GM12878 (cell line): ENCODE measurements around the gene GM2A. TPM values are rescaled to one million over a fixed set of nuclear protein-coding genes. Genes with fewer than 3 reads are reported as not detected.

ENCODE experiments used
- ATAC-seq: fragments of 200-7000 bp; cut with Tn5 transposase; 3 replicates; pipeline ENCODE4 v1.9.1; 2020; ENCODE audit warnings: mild to moderate bottlenecking, moderate library complexity
- BruUV-seq: library from RNA; stranded (reverse); fragments of 400-500 nt; replicated peaks from 2 replicates; lab custom pipeline; 2021; lab: Mats Ljungman, UMichigan
- CTCF ChIA-PET: fragments of 300-600 bp; sonication (Branson Sonifier 250); formaldehyde crosslinking; extraction: SDS; loops from one replicate; lab custom pipeline; 2021; ENCODE audit warnings: inconsistent platforms; lab: Yijun Ruan, JAX
- POLR2A ChIA-PET: fragments of 350-600 bp; formaldehyde crosslinking; extraction: SDS; loops from one replicate; lab custom pipeline; 2021; ENCODE audit warnings: inconsistent platforms; lab: Charles Lee
- RAD21 ChIA-PET: fragments of 300-600 bp; sonication (Branson Sonifier 250); formaldehyde crosslinking; loops from one replicate; lab custom pipeline; 2023; ENCODE audit warnings: antibody characterized with exemption; ENCODE audit not compliant: unreplicated experiment; lab: Charles Lee
- SMC1A ChIA-PET: fragments of 300-600 bp; sonication (Branson Sonifier 250); formaldehyde crosslinking; loops from one replicate; lab custom pipeline; 2023; ENCODE audit not compliant: unreplicated experiment, uncharacterized antibody; lab: Charles Lee
- DNase-seq: peaks from one replicate; pipeline ENCODE4 v3.0.0-alpha.2; 2011; ENCODE audit warnings: low read depth, low spot score
- FAIRE-seq: peaks from 3 replicates; lab custom pipeline; 2011; peaks lifted over from hg19 to GRCh38; lab: Jason Lieb, UNC
- H2AFZ ChIP-seq: 2 replicates; pipeline ENCODE4 v1.6.0; 2011; ENCODE audit warnings: low read depth, low read length, control low read depth; ENCODE audit not compliant: control insufficient read depth
- H3K27ac ChIP-seq: 2 replicates; pipeline ENCODE4 v1.5.1; 2011; ENCODE audit warnings: control low read depth; ENCODE audit not compliant: control insufficient read depth, insufficient read depth
- H3K27me3 ChIP-seq, 2 experiments: replicated peaks in 1 of 2; 2 replicates each; pipeline versions ENCODE4 v1.6.0 to v1.6.1; 2011; ENCODE audit warnings: low read length in 1 of 2; ENCODE audit not compliant: control insufficient read depth in 2 of 2, insufficient read depth in 2 of 2
- H3K36me3 ChIP-seq, 2 experiments: 2 replicates each; pipeline ENCODE4 v1.5.1; 2011; ENCODE audit warnings: low read length in 1 of 2; ENCODE audit not compliant: control insufficient read depth in 2 of 2, insufficient read depth in 2 of 2
- H3K4me1 ChIP-seq: 2 replicates; pipeline ENCODE4 v1.6.1; 2011; ENCODE audit warnings: mild to moderate bottlenecking, low read length, moderate library complexity, mixed read lengths; ENCODE audit not compliant: control insufficient read depth, insufficient read depth
- H3K4me2 ChIP-seq: 2 replicates; pipeline ENCODE4 v1.6.0; 2011; ENCODE audit warnings: control low read depth; ENCODE audit not compliant: control insufficient read depth, insufficient read depth
- H3K4me3 ChIP-seq: fragments of 200-600 bp; sonication (generic); 2 replicates; pipeline ENCODE4 v1.5.1; 2016
- H3K79me2 ChIP-seq: 2 replicates; pipeline ENCODE4 v1.6.0; 2011; ENCODE audit warnings: low read length; ENCODE audit not compliant: control insufficient read depth, insufficient read depth
- H3K9ac ChIP-seq: 2 replicates; pipeline ENCODE4 v1.8.0; 2011; ENCODE audit warnings: low read length, control low read depth, mixed read lengths; ENCODE audit not compliant: control insufficient read depth, insufficient read depth
- H3K9me3 ChIP-seq: replicated peaks from 3 replicates; pipeline ENCODE4 v1.5.1; 2011; ENCODE audit warnings: mild to moderate bottlenecking, low read length; ENCODE audit not compliant: control insufficient read depth, insufficient read depth
- H4K20me1 ChIP-seq: 2 replicates; pipeline ENCODE4 v1.6.0; 2011; ENCODE audit not compliant: control insufficient read depth, insufficient read depth
- BACH1 ChIP-seq: fragments of 450-650 bp; IDR thresholded peaks from 2 replicates; pipeline ENCODE4 v1.6.1; 2017; ENCODE audit warnings: mild to moderate bottlenecking, borderline replicate concordance
- CEBPZ ChIP-seq: fragments of 150-350 bp; IDR thresholded peaks from 2 replicates; pipeline ENCODE4 v1.6.1; 2016; ENCODE audit warnings: low read depth, low read length
- CUX1 ChIP-seq: IDR thresholded peaks from 2 replicates; pipeline ENCODE4 v1.6.1; 2012; ENCODE audit warnings: improper control_type of control experiment, low read depth, low read length; ENCODE audit not compliant: insufficient replicate concordance
- ESRRA ChIP-seq: IDR thresholded peaks from 2 replicates; pipeline ENCODE4 v1.6.1; 2012; ENCODE audit warnings: mild to moderate bottlenecking, low read length, improper control_type of control experiment
- FOXK2 ChIP-seq: fragments of 450-650 bp; IDR thresholded peaks from 2 replicates; pipeline ENCODE4 v1.6.1; 2017; ENCODE audit warnings: mild to moderate bottlenecking, moderate library complexity
- MTA2 ChIP-seq: fragments of 450-650 bp; IDR thresholded peaks from 2 replicates; pipeline ENCODE4 v1.6.1; 2016; ENCODE audit warnings: low read depth, mild to moderate bottlenecking, moderate library complexity
- NFXL1 ChIP-seq: fragments of 450-650 bp; IDR thresholded peaks from 2 replicates; pipeline ENCODE4 v1.6.1; 2017; ENCODE audit warnings: antibody characterized with exemption, mild to moderate bottlenecking, borderline replicate concordance
- SKIL ChIP-seq: fragments of 450-650 bp; IDR thresholded peaks from 2 replicates; pipeline ENCODE4 v1.6.1; 2017; ENCODE audit warnings: mild to moderate bottlenecking, low read depth, inconsistent platforms; ENCODE audit not compliant: poor library complexity, severe bottlenecking
- SUZ12 ChIP-seq: fragments of 200-600 bp; sonication (generic); IDR thresholded peaks from one replicate; pipeline ENCODE4 v1.6.1; 2018; ENCODE audit warnings: antibody characterized with exemption, mild to moderate bottlenecking; ENCODE audit not compliant: unreplicated experiment
- WGBS: methylation state at CpG from one replicate; pipeline ENCODE4 v1.1.6; 2016; ENCODE audit warnings: low lambda C conversion rate; ENCODE audit not compliant: insufficient replicate concordance, insufficient coverage; ENCODE audit errors: missing lambda C conversion rate; 5-methylcytosine and 5-hydroxymethylcytosine counted together
- in situ Hi-C: fragments of 300-500 bp; cut with MboI; formaldehyde crosslinking; loops from 9 replicates; pipeline ENCODE4 v1.14.3; 2018; ENCODE audit warnings: mixed read lengths
- intact Hi-C: fragments of 100-400 bp; cut with micrococcal nuclease; formaldehyde crosslinking; loops from one replicate; pipeline ENCODE4 v1.14.2; 2022; ENCODE audit not compliant: unreplicated experiment
- polyA plus RNA-seq, 11 experiments: library from polyadenylated mRNA; depleted of rRNA in 4 of 11; unstranded in 6 of 11; stranded (reverse) in 5 of 11; fragments of >200 nt; fragmentation: Nextera tagmentation in 4 of 11; fragmentation: Illumina TruSeq in 1 of 11; extraction: Ambion mirVana in 4 of 11; extraction: Trizol in 1 of 11; gene quantifications; 1 replicate in 1 of 11; 2 replicates in 10 of 11; pipeline versions ENCODE4 v1.2.1 to v1.2.3, GENCODE V29; 2011 to 2016; ENCODE audit warnings: inconsistent platforms in 2 of 11, missing spikeins in 2 of 11, low read depth in 1 of 11
- total RNA-seq, 4 experiments: library from RNA; depleted of rRNA in 3 of 4; stranded (reverse); fragments of >200 nt in 3 of 4; fragmentation: Illumina TruSeq in 1 of 4; extraction: Trizol in 1 of 4; gene quantifications; 2 replicates each; pipeline versions ENCODE4 v1.2.1 to v1.2.3, GENCODE V29; 2013 to 2021

GM2A gene
- total and polyA plus RNA-seq, 10 of the 15 experiments (the other 5 are each of a cell fraction or from before 2014, with no cell fraction given) = 33.6 to 106 (median 68.2) TPM

- Histone ChIP-seq H3K9ac (no peak overlapping the region), H3K79me2 (no peaks in the 10 kb centered on the region), H2AFZ (no peak overlapping the region), H3K9me3 (no peaks in the 10 kb centered on the region), H3K36me3 (peaks cover 17 to 21% of the 10 kb centered on the region in 2 experiments), H3K27ac (no peak overlapping the region), H4K20me1 (no peaks in the 10 kb centered on the region), H3K4me1 (peaks cover 3% of the 10 kb centered on the region), H3K4me2 (no peak overlapping the region), H3K4me3 (no peak overlapping the region), H3K27me3 (no peaks in the 10 kb centered on the region)
- SMC1A ChIA-PET = interaction anchor here (0.6 to 3.0 kb wide), 7 partner anchors 12 to 105 kb away, joined by 3 to 14 read pairs (median 3); partner anchors contain the start of gene GM2A
- intact Hi-C loops = no loop called here
- no TSS peak for BruUV-seq
- 5% methylated on average over 1 of the region's 1 CpG for WGBS
- FAIRE-seq (peak; percentile 78), DNase-seq (peak; percentile 71), ATAC-seq (peak; percentile 97)
- RAD21 ChIA-PET = interaction anchor here (0.8 kb wide), 1 partner anchor 32 kb away, joined by 3 read pairs; no protein-coding TSS in a partner anchor
- POLR2A ChIA-PET = interaction anchor here (0.6 to 1.6 kb wide), 4 partner anchors 12 to 78 kb away, joined by 3 to 6 read pairs (median 4); partner anchors contain the start of gene GM2A
- CTCF ChIA-PET = interaction anchor here (0.8 to 0.9 kb wide), 3 partner anchors 15 to 18 kb away, joined by 3 read pairs; partner anchors contain the start of gene GM2A
- in situ Hi-C loops = no loop called here
- TF ChIP-seq SUZ12 = no peak
- no peak for TF ChIP-seq NFXL1
- TF ChIP-seq CUX1 = no peak
- no peak for TF ChIP-seq ESRRA
- no peak for TF ChIP-seq CEBPZ
- peak; percentile 92 for TF ChIP-seq BACH1
- TF ChIP-seq SKIL = peak; percentile 24
- no peak for TF ChIP-seq FOXK2
- peak; percentile 51 for TF ChIP-seq MTA2
Observed at GRCh38 chr5:151270599-151270998, 17.6 kb downstream of the GM2A start.
